ENCODE measurements around the gene NPC2.

NPC2 gene

GRCh38 chr14:74527736-74528280 is 34.7 kb upstream of the NPC2 start:
- DNase-seq (ENCODE audit: low read depth), result no peak
- no peak for TF ChIP-seq CTCF (conservative IDR thresholded peaks at IDR 0.05; ENCODE audit: control insufficient read depth, insufficient read depth, low read depth, low read length)
- H3K4me3 ChIP-seq (ENCODE audit: control insufficient read depth, low read depth, low read length), result no peak overlapping the region

- no peak overlapping the region for H3K4me3 ChIP-seq (ENCODE audit: control insufficient read depth, low read depth, low read length)
- DNase-seq (ENCODE audit: low read depth), result no peak
- TF ChIP-seq CTCF (conservative IDR thresholded peaks at IDR 0.05; ENCODE audit: control insufficient read depth, insufficient read depth, low read depth, low read length), result no peak
These were observed 33.9 kb upstream of the NPC2 start for GRCh38 chr14:74526854-74527585.

GRCh38 chr14:74525361-74525851 is 32.3 kb upstream of the NPC2 start:
- H3K4me3 ChIP-seq (ENCODE audit: control insufficient read depth, low read depth, low read length), result no peak overlapping the region
- DNase-seq (ENCODE audit: low read depth), result no peak
- no peak for TF ChIP-seq CTCF (conservative IDR thresholded peaks at IDR 0.05; ENCODE audit: control insufficient read depth, insufficient read depth, low read depth, low read length)

- no peak for TF ChIP-seq CTCF (conservative IDR thresholded peaks at IDR 0.05; ENCODE audit: control insufficient read depth, insufficient read depth, low read depth, low read length)
- H3K4me3 ChIP-seq (ENCODE audit: control insufficient read depth, low read depth, low read length), result no peak overlapping the region
- DNase-seq (ENCODE audit: low read depth), result no peak
These were observed 31.7 kb upstream of the NPC2 start for GRCh38 chr14:74524812-74525135.

- H3K4me3 ChIP-seq (ENCODE audit: control insufficient read depth, low read depth, low read length), result no peak overlapping the region
- TF ChIP-seq CTCF (conservative IDR thresholded peaks at IDR 0.05; ENCODE audit: control insufficient read depth, insufficient read depth, low read depth, low read length), result no peak
- peak; percentile 40 for DNase-seq (ENCODE audit: low read depth)
These were observed 31.1 kb upstream of the NPC2 start for GRCh38 chr14:74524076-74524811.

GRCh38 chr14:74522740-74523139 is 29.6 kb upstream of the NPC2 start:
- H3K4me3 ChIP-seq (ENCODE audit: control insufficient read depth, low read depth, low read length), result no peak overlapping the region
- TF ChIP-seq CTCF (conservative IDR thresholded peaks at IDR 0.05; ENCODE audit: control insufficient read depth, insufficient read depth, low read depth, low read length), result no peak
- no peak for DNase-seq (ENCODE audit: low read depth)

Data from fibroblast of mammary gland (primary cell).